8988T (cell line): ENCODE results near the gene NXN.
A peak's percentile ranks its signal among the peaks of the same experiment; 100 is the strongest.

Source experiments
- DNase-seq: peaks from one replicate; pipeline ENCODE4 v3.0.0; 2011

The NXN gene

DNA sequence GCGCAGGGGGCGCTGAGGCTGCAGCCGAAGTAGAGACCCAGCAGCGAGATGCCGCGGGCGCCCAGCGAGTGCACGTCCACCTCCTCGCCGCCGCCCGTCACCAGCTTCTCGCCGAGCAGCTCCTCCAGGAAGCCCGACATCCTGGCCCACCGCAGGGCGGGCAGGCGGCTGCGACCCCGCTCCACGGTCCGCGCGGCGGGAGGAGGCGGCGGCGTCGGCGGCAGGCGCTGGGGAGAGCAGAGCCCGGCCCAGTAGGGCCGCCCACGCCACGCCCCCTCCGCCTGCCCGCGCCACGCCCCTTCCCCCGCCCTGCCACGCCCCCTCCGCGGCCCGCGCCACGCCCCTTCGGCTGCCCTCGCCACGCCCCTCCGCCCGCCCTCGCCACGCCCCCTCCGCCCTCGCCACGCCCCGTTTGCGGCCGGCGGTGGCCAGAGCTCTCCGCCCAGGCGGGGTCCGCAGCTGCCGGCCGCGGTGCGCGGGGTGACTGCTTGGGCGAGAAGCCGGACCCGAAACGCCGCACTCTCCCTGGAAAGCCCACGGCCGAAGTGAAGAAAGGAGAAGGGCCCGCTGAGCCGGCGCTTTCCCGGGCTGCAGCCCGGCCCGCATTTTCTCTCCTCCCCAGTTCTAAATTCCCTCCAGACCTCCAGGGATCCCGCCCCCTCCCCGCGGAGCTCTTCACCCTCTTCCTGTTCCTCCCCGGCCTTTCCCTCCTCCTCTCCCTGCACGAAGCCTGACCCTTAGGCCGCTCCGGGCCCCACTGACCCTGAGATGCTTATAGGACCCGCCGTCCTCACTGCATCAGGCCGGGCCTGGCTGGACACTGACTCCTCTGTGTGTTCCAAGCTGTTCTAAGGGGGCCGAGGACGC is at the start of gene NXN:
TSS of gene NXN (minus strand) at position 238 of the 867 bp plus-strand sequence.
- DNase-seq = peak; percentile 52

GRCh38 chr17:1027044-1027443 is 47.5 kb upstream of the NXN start:
- no peak for DNase-seq

- DNase-seq = no peak
Observed at GRCh38 chr17:1026599-1026975, 47.0 kb upstream of the NXN start.

GRCh38 chr17:1025733-1026598 is 46.4 kb upstream of the NXN start:
- DNase-seq = no peak

- no peak for DNase-seq
Observed at GRCh38 chr17:1024076-1024475, 44.5 kb upstream of the NXN start.

DNA sequence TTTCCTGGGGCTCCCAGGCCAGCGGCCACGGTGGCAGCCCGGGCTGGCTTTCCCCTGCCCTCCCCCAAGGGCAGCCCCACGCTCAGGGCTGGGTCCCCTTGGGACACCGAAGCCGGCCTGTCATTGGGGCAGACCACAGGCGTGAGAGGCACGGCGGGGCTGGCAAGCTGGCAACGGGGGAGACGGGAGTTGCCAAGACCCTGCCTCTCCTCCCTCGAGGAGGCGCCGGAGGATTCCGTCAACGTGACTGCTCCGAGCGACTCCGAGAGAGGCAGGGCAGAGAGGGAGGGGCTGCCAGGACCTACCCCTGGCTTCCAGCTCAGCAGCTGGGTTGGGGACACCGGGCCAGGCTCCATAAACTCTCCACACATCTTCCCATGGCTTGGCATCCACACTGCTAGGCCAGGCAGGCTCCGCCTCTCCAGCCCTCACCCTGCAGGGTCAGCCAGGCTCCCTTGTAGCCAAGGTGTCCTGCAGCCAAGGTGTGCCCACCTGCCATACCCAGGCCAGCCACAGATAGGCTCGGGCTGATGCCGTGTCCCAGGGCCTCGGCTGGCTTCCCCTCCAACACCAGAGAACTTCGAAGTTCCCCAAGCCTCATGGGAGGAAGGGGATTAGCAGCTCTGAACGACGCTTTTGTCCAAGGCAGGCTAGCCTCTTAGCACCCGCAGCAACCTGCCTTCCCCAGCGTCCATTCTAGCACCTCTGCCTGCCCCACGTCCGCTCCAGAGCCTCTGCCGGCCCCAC is 42.9 kb upstream of the NXN start:
- no peak for DNase-seq

GRCh38 chr17:1021147-1021546 is 41.6 kb upstream of the NXN start:
- no peak for DNase-seq

DNA sequence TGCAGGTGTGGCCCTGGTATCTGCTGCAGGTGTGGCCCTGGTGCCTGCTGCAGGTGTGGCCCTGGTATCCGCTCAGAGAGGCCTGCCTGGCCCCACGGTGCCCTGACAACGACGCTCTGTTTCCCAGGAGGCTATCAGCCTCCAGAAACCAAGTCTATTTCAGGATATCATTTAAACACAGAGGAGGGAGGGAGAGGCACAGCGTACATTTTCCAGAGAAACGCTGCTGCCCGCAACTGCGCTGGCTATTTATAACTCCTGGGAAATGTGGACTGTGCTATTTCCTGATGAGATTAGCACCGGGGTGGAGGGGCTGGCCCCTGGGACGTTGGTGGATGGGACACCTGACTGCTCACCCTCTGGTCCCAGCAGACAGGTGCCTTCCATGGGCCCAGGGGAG is 39.9 kb upstream of the NXN start:
- DNase-seq = no peak

DNA sequence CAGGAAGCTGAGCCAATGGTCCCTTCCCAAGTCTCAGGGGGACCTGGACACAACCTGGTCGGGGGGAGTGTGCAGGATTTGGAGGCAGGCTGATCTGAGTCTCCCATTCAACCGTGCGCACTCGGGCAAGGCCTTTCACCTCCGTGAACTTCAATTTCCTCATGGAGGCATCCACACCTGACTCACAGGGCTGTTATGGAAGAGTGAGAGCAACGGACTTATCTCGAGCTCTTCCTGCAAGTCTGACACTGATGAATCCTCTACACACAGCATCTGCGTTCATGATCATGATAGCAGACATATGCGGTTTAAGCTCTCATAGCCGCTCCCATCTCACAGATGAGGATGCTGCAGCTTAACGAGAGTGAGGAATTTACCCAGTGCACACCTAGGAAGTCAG is 39.0 kb upstream of the NXN start:
- DNase-seq = no peak

DNA sequence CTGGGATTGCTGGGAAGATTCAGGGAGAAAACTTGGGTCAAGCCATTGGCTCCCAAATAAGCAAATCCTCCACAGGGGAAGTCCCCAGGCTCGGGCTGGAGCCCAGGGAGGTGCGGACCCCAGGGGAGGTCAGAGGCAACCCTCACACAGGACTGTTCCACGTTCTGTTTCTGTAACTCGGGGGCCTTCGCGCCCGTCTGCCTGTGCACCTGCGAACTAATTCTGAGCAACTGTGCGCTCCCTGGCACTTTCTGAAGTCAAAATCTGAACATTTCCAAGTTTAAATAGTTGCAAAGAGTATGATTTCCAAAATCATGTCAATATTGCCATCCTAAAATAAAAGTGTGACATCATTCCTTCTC is 34.1 kb upstream of the NXN start:
- DNase-seq = no peak

DNA sequence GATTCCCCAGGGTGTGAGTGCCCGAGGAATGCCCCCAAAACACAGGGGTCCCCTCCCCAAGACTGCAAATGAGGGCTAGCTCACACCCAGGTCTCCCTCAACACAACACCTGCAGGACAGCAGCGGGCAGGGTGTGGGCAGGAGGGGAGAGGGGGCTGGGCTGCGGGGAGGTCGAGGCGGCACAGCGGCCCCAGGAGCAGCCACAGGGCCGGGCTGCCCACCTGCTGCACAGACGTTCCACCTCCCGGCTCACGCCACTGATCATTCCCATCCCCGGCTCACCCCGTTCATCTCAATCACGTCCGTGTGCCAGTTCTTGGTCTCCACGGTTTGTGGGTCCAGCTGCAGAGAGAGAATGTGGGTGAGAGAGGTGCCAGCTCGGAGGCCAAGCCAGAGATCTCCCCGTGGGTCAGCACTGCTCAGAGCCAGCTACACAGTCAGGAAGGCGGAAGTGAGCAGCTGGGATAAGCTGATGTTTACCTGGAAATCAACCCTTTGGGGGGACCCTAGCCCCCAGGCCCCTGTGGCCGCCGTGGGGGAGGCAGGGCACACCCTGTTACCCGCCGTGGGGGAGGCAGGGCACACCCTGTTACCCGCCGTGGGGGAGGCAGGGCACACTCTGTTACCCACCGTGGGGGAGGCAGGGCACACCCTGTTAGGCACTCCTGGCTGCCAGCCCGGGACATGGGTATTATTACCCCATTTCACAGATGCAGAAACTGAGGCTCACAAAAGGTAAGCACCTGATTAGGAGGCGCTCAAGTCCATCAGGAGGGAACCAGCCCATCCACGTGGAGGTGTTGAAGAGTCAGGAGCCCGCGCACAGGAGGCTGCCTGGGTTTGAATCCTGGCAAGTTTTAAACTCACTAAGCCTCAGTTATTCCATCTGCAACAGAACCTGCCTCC is 33.5 kb upstream of the NXN start:
- DNase-seq = no peak

GRCh38 chr17:1011760-1012735 is 32.5 kb upstream of the NXN start:
- DNase-seq = no peak

- no peak for DNase-seq
Observed at GRCh38 chr17:1011138-1011537, 31.6 kb upstream of the NXN start.

DNA sequence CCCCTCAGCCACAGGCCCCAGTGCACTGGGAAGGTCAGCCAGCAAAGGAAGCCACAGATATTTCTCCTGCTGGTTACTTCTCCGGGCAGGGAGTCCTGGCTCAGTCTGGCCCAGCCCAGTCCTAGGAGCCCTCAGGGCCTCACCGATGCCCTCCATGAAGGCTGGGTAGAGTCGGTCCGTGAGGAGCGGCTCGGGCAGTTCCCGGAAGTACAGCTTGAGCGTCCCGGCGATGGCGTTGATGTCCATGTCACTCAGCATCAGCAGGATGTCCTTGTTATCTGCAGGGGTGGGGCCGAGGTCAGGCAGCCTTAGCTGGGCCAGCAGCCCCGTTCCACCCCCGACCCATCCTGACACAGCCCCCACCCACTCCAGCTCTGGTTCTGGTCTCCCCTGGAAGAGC is 31.0 kb upstream of the NXN start:
- no peak for DNase-seq

DNA sequence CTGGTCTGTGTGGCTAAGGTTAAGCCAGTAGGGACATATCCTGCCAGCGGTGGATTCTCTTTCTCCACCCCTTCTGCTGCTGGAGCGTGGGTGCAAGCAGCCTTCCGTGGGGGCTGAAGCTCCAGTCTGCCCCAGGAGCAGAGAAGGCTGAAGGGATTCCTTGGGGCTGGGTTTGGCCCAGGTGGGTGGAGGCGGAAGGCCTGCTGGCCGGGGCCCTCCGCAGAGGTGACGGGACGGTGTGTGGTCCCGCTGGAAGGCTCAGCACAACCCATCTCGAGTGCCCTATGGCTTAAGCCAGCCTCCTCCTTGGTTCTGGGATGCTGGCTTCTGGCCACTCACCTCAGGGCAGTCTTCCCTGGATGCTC is 30.5 kb upstream of the NXN start:
- no peak for DNase-seq

- no peak for DNase-seq
Observed at GRCh38 chr17:1009229-1010085, 29.9 kb upstream of the NXN start.

GRCh38 chr17:1008008-1008761 is 28.6 kb upstream of the NXN start:
- no peak for DNase-seq

DNA sequence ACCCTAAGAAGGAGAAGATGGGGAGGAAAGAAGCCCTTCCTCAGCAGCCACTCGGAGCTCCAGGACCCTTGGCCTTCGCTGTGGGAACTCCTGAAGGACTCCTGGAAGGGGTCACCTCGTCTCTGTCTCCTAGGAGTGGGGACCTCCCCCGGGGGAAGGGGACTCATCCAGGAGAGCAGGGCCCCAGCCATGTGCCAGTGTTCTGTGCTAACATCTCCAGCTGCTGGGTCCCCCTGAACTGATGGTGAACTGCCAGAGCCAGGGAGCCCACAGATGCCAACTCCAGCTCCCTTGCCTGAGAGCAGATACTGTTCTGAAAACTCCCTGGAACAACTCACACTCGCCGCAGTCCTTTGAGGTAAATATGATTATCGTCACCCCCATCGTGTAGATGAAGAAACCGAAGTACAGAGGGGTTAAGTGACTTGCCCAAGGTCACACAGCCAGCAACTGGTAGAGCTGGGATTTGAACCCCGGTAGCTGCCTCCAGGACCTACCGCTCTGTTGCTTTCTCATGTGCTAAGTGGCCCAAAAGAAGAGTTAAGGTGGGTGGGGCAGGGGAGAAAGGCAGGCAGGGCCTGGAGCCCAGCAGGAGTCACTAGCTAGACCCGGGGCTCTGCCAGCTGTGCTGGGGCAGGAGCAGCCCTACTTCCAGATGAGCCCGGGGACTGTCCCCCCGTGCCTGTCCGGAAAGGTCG is 27.9 kb upstream of the NXN start:
- no peak for DNase-seq

GRCh38 chr17:1006054-1006453 is 26.5 kb upstream of the NXN start:
- no peak for DNase-seq
